ENCODE data around the gene IGF2. TPM values are rescaled to one million over a fixed set of nuclear protein-coding genes. Genes with fewer than 3 reads are reported as not detected.

The IGF2 gene
- total RNA-seq, 1 experiment from 2014 or later = 14.5 TPM

- H3K27ac ChIP-seq (ENCODE audit: low read length) = no peak overlapping the region
- no peaks in the 10 kb centered on the region for H3K9me3 ChIP-seq (ENCODE audit: control insufficient read depth, insufficient read depth, low read depth, low read length)
- H3K4me3 ChIP-seq (ENCODE audit: low read depth in 2 of 2, low read length in 2 of 2) = no peak overlapping the region
- no peaks in the 10 kb centered on the region for H3K27me3 ChIP-seq (ENCODE audit: control insufficient read depth, insufficient read depth, low read length)
- intact Hi-C loops (cut with micrococcal nuclease; ENCODE audit: unreplicated experiment) (no loop called here), in situ Hi-C loops (cut with HindIII; ENCODE audit: low pct_unique_long_range_greater_than_20kb, low sequenced_read_pairs) (no loop called here)
- ATAC-seq (no peak), DNase-seq (ENCODE audit: low read depth, low spot score) (no peak)
- H3K4me1 ChIP-seq (ENCODE audit: control insufficient read depth, insufficient read depth, low read length) = peaks cover 8% of the 10 kb centered on the region; the same call in 1 of the 2 replicates
- POLR2A ChIA-PET = no interaction called here
- CTCF ChIA-PET = no interaction called here
- peak; percentile 93; the same call in 1 of the 2 replicates for TF ChIP-seq CTCF (IDR thresholded peaks at IDR 0.05)
- no peak for TF ChIP-seq SIN3A (IDR thresholded peaks at IDR 0.05; ENCODE audit: borderline replicate concordance, insufficient read depth, low read depth, low read length)
- BruUV-seq (replicated peaks) = no TSS peak
- H3K36me3 ChIP-seq (ENCODE audit: control insufficient read depth, insufficient read depth, low read length) = no peaks in the 10 kb centered on the region
These were observed 34.0 kb upstream of the IGF2 start for GRCh38 chr11:2173150-2173693.

- BruUV-seq (replicated peaks) = no TSS peak
- no peak for ATAC-seq
- no peaks in the 10 kb centered on the region for H3K36me3 ChIP-seq (ENCODE audit: control insufficient read depth, insufficient read depth, low read length)
- no peak overlapping the region for H3K27ac ChIP-seq (ENCODE audit: low read length)
- H3K4me1 ChIP-seq (ENCODE audit: control insufficient read depth, insufficient read depth, low read length) = peaks cover 8% of the 10 kb centered on the region; the same call in 1 of the 2 replicates
- TF ChIP-seq POLR2AphosphoS5 (IDR thresholded peaks at IDR 0.05; ENCODE audit: low read depth, low read length) (no peak), REST (IDR thresholded peaks at IDR 0.05; ENCODE audit: insufficient read depth in 1 of 2, low read depth in 2 of 2, low read length in 1 of 2) (no peak), SIN3A (IDR thresholded peaks at IDR 0.05; ENCODE audit: borderline replicate concordance, insufficient read depth, low read depth, low read length) (no peak), CTCF (IDR thresholded peaks at IDR 0.05) (no peak), TCF7L2 (IDR thresholded peaks at IDR 0.05; ENCODE audit: low read depth, low read length) (no peak)
- intact Hi-C loops (cut with micrococcal nuclease; ENCODE audit: unreplicated experiment) = no loop called here
- in situ Hi-C loops (cut with HindIII; ENCODE audit: low pct_unique_long_range_greater_than_20kb, low sequenced_read_pairs) = no loop called here
- no peak for DNase-seq (ENCODE audit: low read depth, low spot score)
- H3K9me3 ChIP-seq (ENCODE audit: control insufficient read depth, insufficient read depth, low read depth, low read length) = no peaks in the 10 kb centered on the region
- H3K27me3 ChIP-seq (ENCODE audit: control insufficient read depth, insufficient read depth, low read length) = no peaks in the 10 kb centered on the region
- ChIA-PET CTCF (no interaction called here), POLR2A (no interaction called here)
- H3K4me3 ChIP-seq (ENCODE audit: low read depth in 2 of 2, low read length in 2 of 2) = no peak overlapping the region
These were observed 33.5 kb upstream of the IGF2 start for GRCh38 chr11:2172676-2173075.

All from Panc1 (cell line).